GM12878 (cell line): ENCODE measurements around the gene CNOT11.

ENCODE experiments used
- CHD4 ChIP-seq: fragments of 200-600 bp; sonication (generic); IDR thresholded peaks from 2 replicates; pipeline ENCODE4 v1.6.1; 2016; ENCODE audit warnings: mild to moderate bottlenecking
- SMC3 ChIP-seq: IDR thresholded peaks from 2 replicates; pipeline ENCODE4 v1.6.1; 2011; ENCODE audit warnings: low read length, improper control_type of control experiment, borderline replicate concordance
- TF ChIP-seq, protein P1 (sequence below): fragments of 450-650 bp; IDR thresholded peaks from 2 replicates; pipeline ENCODE4 v1.6.1; 2017; ENCODE audit warnings: mild to moderate bottlenecking, low read depth, inconsistent platforms; ENCODE audit not compliant: poor library complexity, severe bottlenecking

DNA sequence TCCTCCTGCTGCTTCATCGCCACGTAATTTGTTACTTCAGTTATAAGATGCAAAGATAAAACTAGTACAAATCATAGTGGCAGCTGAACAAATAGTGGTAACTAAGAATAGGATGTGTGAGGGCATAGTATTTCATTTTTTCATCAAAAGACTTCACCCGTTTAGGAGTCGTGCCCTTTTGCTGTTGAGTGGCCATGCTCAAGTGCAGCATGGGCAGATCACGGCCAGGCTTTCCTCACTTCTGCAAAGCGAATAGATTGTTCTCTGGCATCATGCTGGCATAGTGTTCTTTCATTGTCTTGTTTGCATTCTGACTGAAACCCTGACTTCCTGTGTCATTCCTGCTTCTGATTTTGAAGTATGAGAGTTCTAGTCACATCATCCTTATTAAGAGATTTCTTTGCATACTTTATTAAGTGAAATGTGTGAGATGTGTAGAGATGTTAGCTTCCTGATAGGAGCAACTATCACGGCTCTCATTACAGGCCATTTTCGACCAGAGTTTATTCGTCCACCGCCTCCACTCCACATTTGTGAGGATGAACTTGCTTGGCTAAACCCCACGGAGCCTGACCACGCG lies 11.8 kb downstream of the CNOT11 start:
- TF ChIP-seq SMC3 = no peak
- TF ChIP-seq, protein P1, sequence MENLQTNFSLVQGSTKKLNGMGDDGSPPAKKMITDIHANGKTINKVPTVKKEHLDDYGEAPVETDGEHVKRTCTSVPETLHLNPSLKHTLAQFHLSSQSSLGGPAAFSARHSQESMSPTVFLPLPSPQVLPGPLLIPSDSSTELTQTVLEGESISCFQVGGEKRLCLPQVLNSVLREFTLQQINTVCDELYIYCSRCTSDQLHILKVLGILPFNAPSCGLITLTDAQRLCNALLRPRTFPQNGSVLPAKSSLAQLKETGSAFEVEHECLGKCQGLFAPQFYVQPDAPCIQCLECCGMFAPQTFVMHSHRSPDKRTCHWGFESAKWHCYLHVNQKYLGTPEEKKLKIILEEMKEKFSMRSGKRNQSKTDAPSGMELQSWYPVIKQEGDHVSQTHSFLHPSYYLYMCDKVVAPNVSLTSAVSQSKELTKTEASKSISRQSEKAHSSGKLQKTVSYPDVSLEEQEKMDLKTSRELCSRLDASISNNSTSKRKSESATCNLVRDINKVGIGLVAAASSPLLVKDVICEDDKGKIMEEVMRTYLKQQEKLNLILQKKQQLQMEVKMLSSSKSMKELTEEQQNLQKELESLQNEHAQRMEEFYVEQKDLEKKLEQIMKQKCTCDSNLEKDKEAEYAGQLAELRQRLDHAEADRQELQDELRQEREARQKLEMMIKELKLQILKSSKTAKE = no peak
- TF ChIP-seq CHD4 = no peak
